ENCODE results near the gene GRAP. TPM values are rescaled to one million over a fixed set of nuclear protein-coding genes. Genes with fewer than 3 reads are reported as not detected.
"Not testable (repeated sequence)": the region's sequence is repeated elsewhere in the genome, so short reads cannot be mapped to it uniquely, and the experiment has no call there.

Gene GRAP
- total RNA-seq, 1 experiment from 2014 or later = 0.55 TPM

GRCh38 chr17:19062718-19063325, 16.1 kb upstream of the GRAP start:
- H3K27me3 Mint-ChIP-seq (ENCODE audit: low read depth); H3K4me2 ChIP-seq (ENCODE audit: insufficient read depth, insufficient read length, low read length); H2BK5ac ChIP-seq (ENCODE audit: insufficient read length, low read length); H4K8ac ChIP-seq (replicated peaks; ENCODE audit: insufficient read length, low read depth, low read length); H4K5ac ChIP-seq (ENCODE audit: insufficient read length, low read depth, low read length); H3K18ac ChIP-seq (ENCODE audit: insufficient read length, low read depth, low read length); H2BK12ac ChIP-seq (ENCODE audit: insufficient read length, low read depth, low read length); H3K56ac ChIP-seq (ENCODE audit: insufficient read length, low read depth, low read length); H3K4me1 ChIP-seq (ENCODE audit: insufficient read depth, low read length); H3K14ac ChIP-seq (ENCODE audit: insufficient read depth, low read length); H3K79me2 ChIP-seq (ENCODE audit: insufficient read depth, low read length); H2BK120ac ChIP-seq (ENCODE audit: low read depth, low read length, poor library complexity, severe bottlenecking); H3K27ac ChIP-seq (ENCODE audit: insufficient read length, low read depth, low read length); H2AFZ ChIP-seq (ENCODE audit: low read length); H4K91ac ChIP-seq (ENCODE audit: insufficient read length, low read depth, low read length); H4K20me1 ChIP-seq (ENCODE audit: control insufficient read depth, insufficient read depth, insufficient read length); H3K79me1 ChIP-seq (ENCODE audit: insufficient read depth, low read depth, low read length, poor library complexity, severe bottlenecking); H3K9me3 ChIP-seq (ENCODE audit: control insufficient read depth, low read depth, low read length); H2BK20ac ChIP-seq (ENCODE audit: low read depth, low read length, poor library complexity, severe bottlenecking); H3K9me3 Mint-ChIP-seq; H2AK5ac ChIP-seq (ENCODE audit: insufficient read length, low read length); H3K4me1 Mint-ChIP-seq; DNase-seq; H3K4me3 Mint-ChIP-seq; H3K27ac Mint-ChIP-seq; H3K23ac ChIP-seq (ENCODE audit: insufficient read length, low read depth, low read length); H3K9ac ChIP-seq (ENCODE audit: extremely low read depth, insufficient read length, low read length); H3K4ac ChIP-seq (ENCODE audit: low read depth, low read length); H3K36me3 Mint-ChIP-seq (ENCODE audit: insufficient read depth in 1 of 3, low read depth in 3 of 3); H3K27me3 ChIP-seq (ENCODE audit: insufficient read depth, low read length); H2BK15ac ChIP-seq (ENCODE audit: low read depth, low read length); H3K23me2 ChIP-seq (ENCODE audit: insufficient read length, low read depth, low read length, poor library complexity, severe bottlenecking); H3T11ph ChIP-seq (ENCODE audit: low read length): not testable (repeated sequence)
- WGBS (ENCODE audit: extremely low coverage, insufficient read length, low lambda C conversion rate) = no CpG with 5 or more reads among the region's 20 CpGs

GRCh38 chr17:19062009-19062717, 15.4 kb upstream of the GRAP start:
- not testable (repeated sequence) for H3K27me3 ChIP-seq (ENCODE audit: insufficient read depth, low read length); H4K8ac ChIP-seq (replicated peaks; ENCODE audit: insufficient read length, low read depth, low read length); H2BK5ac ChIP-seq (ENCODE audit: insufficient read length, low read length); H2BK12ac ChIP-seq (ENCODE audit: insufficient read length, low read depth, low read length); H4K5ac ChIP-seq (ENCODE audit: insufficient read length, low read depth, low read length); H3K4me2 ChIP-seq (ENCODE audit: insufficient read depth, insufficient read length, low read length); H3T11ph ChIP-seq (ENCODE audit: low read length); H3K23ac ChIP-seq (ENCODE audit: insufficient read length, low read depth, low read length); H3K4me1 ChIP-seq (ENCODE audit: insufficient read depth, low read length); H3K4me3 Mint-ChIP-seq; H3K27ac ChIP-seq (ENCODE audit: insufficient read length, low read depth, low read length); H3K56ac ChIP-seq (ENCODE audit: insufficient read length, low read depth, low read length); H3K14ac ChIP-seq (ENCODE audit: insufficient read depth, low read length); H3K79me1 ChIP-seq (ENCODE audit: insufficient read depth, low read depth, low read length, poor library complexity, severe bottlenecking); H3K18ac ChIP-seq (ENCODE audit: insufficient read length, low read depth, low read length); H3K9me3 ChIP-seq (ENCODE audit: control insufficient read depth, low read depth, low read length); H2BK20ac ChIP-seq (ENCODE audit: low read depth, low read length, poor library complexity, severe bottlenecking); H2BK15ac ChIP-seq (ENCODE audit: low read depth, low read length); H2AFZ ChIP-seq (ENCODE audit: low read length); DNase-seq; H3K79me2 ChIP-seq (ENCODE audit: insufficient read depth, low read length); H3K9ac ChIP-seq (ENCODE audit: extremely low read depth, insufficient read length, low read length); H3K9me3 Mint-ChIP-seq; H2BK120ac ChIP-seq (ENCODE audit: low read depth, low read length, poor library complexity, severe bottlenecking); H3K4ac ChIP-seq (ENCODE audit: low read depth, low read length); H3K27me3 Mint-ChIP-seq (ENCODE audit: low read depth); H4K20me1 ChIP-seq (ENCODE audit: control insufficient read depth, insufficient read depth, insufficient read length); H4K91ac ChIP-seq (ENCODE audit: insufficient read length, low read depth, low read length); H3K27ac Mint-ChIP-seq; H2AK5ac ChIP-seq (ENCODE audit: insufficient read length, low read length); H3K4me1 Mint-ChIP-seq; H3K23me2 ChIP-seq (ENCODE audit: insufficient read length, low read depth, low read length, poor library complexity, severe bottlenecking); H3K36me3 Mint-ChIP-seq (ENCODE audit: insufficient read depth in 1 of 3, low read depth in 3 of 3)
- WGBS (ENCODE audit: extremely low coverage, insufficient read length, low lambda C conversion rate) = no CpG with 5 or more reads among the region's 51 CpGs

All from H9 (cell line).